Temporal lobe (tissue), 2 donors: ENCODE results near the gene NHLRC4. TPM values are rescaled to one million over a fixed set of nuclear protein-coding genes. Genes with fewer than 3 reads are reported as not detected.

Source experiments
- small RNA-seq: library from RNA; depleted of rRNA; stranded (forward); fragments of <200 nt; gene quantifications from one replicate; pipeline ENCODE3, GENCODE V24; 2014; ENCODE audit warnings: low replicate concordance
- total RNA-seq: library from RNA; depleted of rRNA; stranded (reverse); fragments of >200 nt; gene quantifications from one replicate; pipeline ENCODE4 v1.2.3, GENCODE V29; 2014

The NHLRC4 gene
- total RNA-seq, 1 donor from 2014 or later = 0.25 TPM

Small RNA genes lying within 50 kb of the gene (small RNA-seq; reads per million reads assigned to genes)
- gene MIR3176 (0.83 reads per million, percentile 69 among the genes with 10 or more reads in this experiment), gene MIR5587 (not detected), gene Z98883.1 (not detected)

Other genes starting within 250 kb of the NHLRC4 start
- gene AXIN1, start 214.3 kb upstream of the NHLRC4 start, total RNA-seq = 12.8 TPM
- 26.8 TPM for gene MRPL28, start 196.5 kb upstream of the NHLRC4 start, total RNA-seq
- gene PGAP6, start 185.0 kb upstream of the NHLRC4 start, total RNA-seq = 14.8 TPM
- gene NME4, start 169.8 kb upstream of the NHLRC4 start, total RNA-seq = 11.6 TPM
- 7.9 TPM for gene DECR2, start 165.1 kb upstream of the NHLRC4 start, total RNA-seq
- 29.0 TPM for gene RAB11FIP3, start 141.4 kb upstream of the NHLRC4 start, total RNA-seq
- 9.1 TPM for gene CAPN15, start 39.3 kb upstream of the NHLRC4 start, total RNA-seq
- not detected for gene PRR35, start 6.6 kb upstream of the NHLRC4 start, total RNA-seq
- 22.1 TPM for gene PIGQ, start 3.0 kb downstream of the NHLRC4 start, total RNA-seq
- 20.9 TPM for gene RAB40C, start 23.1 kb downstream of the NHLRC4 start, total RNA-seq
- gene WFIKKN1, start 64.0 kb downstream of the NHLRC4 start, total RNA-seq = 0.74 TPM
- gene METTL26, start 69.3 kb downstream of the NHLRC4 start, total RNA-seq = 23.1 TPM
- gene MCRIP2, start 74.8 kb downstream of the NHLRC4 start, total RNA-seq = 9.3 TPM
- 10.8 TPM for gene WDR90, start 82.4 kb downstream of the NHLRC4 start, total RNA-seq
- gene RHOT2, start 101.1 kb downstream of the NHLRC4 start, total RNA-seq = 26.1 TPM
- gene RHBDL1, start 108.7 kb downstream of the NHLRC4 start, total RNA-seq = 1.7 TPM
- gene STUB1, start 113.4 kb downstream of the NHLRC4 start, total RNA-seq = 37.9 TPM
- gene JMJD8, start 117.3 kb downstream of the NHLRC4 start, total RNA-seq = 15.5 TPM
- 3.7 TPM for gene WDR24, start 123.4 kb downstream of the NHLRC4 start, total RNA-seq
- 9.3 TPM for gene FBXL16, start 138.8 kb downstream of the NHLRC4 start, total RNA-seq
- gene METRN, start 148.1 kb downstream of the NHLRC4 start, total RNA-seq = 6.9 TPM
- gene ANTKMT, start 154.1 kb downstream of the NHLRC4 start, total RNA-seq = 12.3 TPM
- gene CCDC78, start 159.4 kb downstream of the NHLRC4 start, total RNA-seq = 2.5 TPM
- gene HAGHL, start 160.1 kb downstream of the NHLRC4 start, total RNA-seq = 9.6 TPM
- 32.2 TPM for gene CIAO3, start 174.0 kb downstream of the NHLRC4 start, total RNA-seq
- not detected for gene MSLN, start 193.7 kb downstream of the NHLRC4 start, total RNA-seq
- 9.6 TPM for gene RPUSD1, start 221.4 kb downstream of the NHLRC4 start, total RNA-seq
- 9.8 TPM for gene CHTF18, start 221.6 kb downstream of the NHLRC4 start, total RNA-seq
- gene GNG13, start 233.7 kb downstream of the NHLRC4 start, total RNA-seq = not detected